ENCODE data around the gene DCHS2.

DCHS2 gene

GRCh38 chr4:154376486-154376885 lies 115.1 kb downstream of the DCHS2 start:
- DNase-seq: no peak

GRCh38 chr4:154368060-154368459 lies 123.5 kb downstream of the DCHS2 start:
- no peak for DNase-seq

- no peak for DNase-seq
Observed at GRCh38 chr4:154367659-154368058, 123.9 kb downstream of the DCHS2 start.

- DNase-seq: no peak
Observed at GRCh38 chr4:154366956-154367355, 124.6 kb downstream of the DCHS2 start.

- DNase-seq: no peak
Observed at GRCh38 chr4:154364066-154364845, 127.3 kb downstream of the DCHS2 start.

GRCh38 chr4:154361450-154361849 lies 130.1 kb downstream of the DCHS2 start:
- DNase-seq: no peak

- DNase-seq: no peak
Observed at GRCh38 chr4:154360491-154360890, 131.1 kb downstream of the DCHS2 start.

GRCh38 chr4:154354883-154355282 lies 136.7 kb downstream of the DCHS2 start:
- no peak for DNase-seq

GRCh38 chr4:154349829-154350228 lies 141.8 kb downstream of the DCHS2 start:
- DNase-seq: no peak

- no peak for DNase-seq
Observed at GRCh38 chr4:154348657-154349056, 142.9 kb downstream of the DCHS2 start.

GRCh38 chr4:154345359-154345758 lies 146.2 kb downstream of the DCHS2 start:
- DNase-seq: no peak

- no peak for DNase-seq
Observed at GRCh38 chr4:154344686-154345085, 146.9 kb downstream of the DCHS2 start.

GRCh38 chr4:154343651-154344050 lies 147.9 kb downstream of the DCHS2 start:
- no peak for DNase-seq

GRCh38 chr4:154341448-154341847 lies 150.2 kb downstream of the DCHS2 start:
- DNase-seq: no peak

GRCh38 chr4:154335588-154335987 lies 156.0 kb downstream of the DCHS2 start:
- DNase-seq: no peak

GRCh38 chr4:154332681-154333421 lies 158.7 kb downstream of the DCHS2 start:
- DNase-seq: peak in 1 of 2 donors; percentile 33

GRCh38 chr4:154329939-154330338 lies 161.7 kb downstream of the DCHS2 start:
- DNase-seq: no peak

GRCh38 chr4:154329268-154329868 lies 162.2 kb downstream of the DCHS2 start:
- DNase-seq: peak in 1 of 2 donors; percentile 28

- no peak for DNase-seq
Observed at GRCh38 chr4:154328030-154328429, 163.6 kb downstream of the DCHS2 start.

- DNase-seq: no peak
Observed at GRCh38 chr4:154320521-154320920, 171.1 kb downstream of the DCHS2 start.

- no peak for DNase-seq
Observed at GRCh38 chr4:154319736-154320135, 171.9 kb downstream of the DCHS2 start.

GRCh38 chr4:154317201-154317999 lies 174.2 kb downstream of the DCHS2 start:
- DNase-seq: no peak

- no peak for DNase-seq
Observed at GRCh38 chr4:154315741-154316140, 175.9 kb downstream of the DCHS2 start.
